HepG2 (cell line): ENCODE data around the gene SERAC1. TPM values are rescaled to one million over a fixed set of nuclear protein-coding genes. Genes with fewer than 3 reads are reported as not detected.

Experiments
- ATAC-seq: fragments of 200-7000 bp; cut with Tn5 transposase; 3 replicates; pipeline ENCODE4 v1.9.1; 2020; ENCODE audit warnings: mild to moderate bottlenecking, moderate library complexity
- BruUV-seq: library from RNA; stranded (reverse); fragments of 400-500 nt; replicated peaks from 2 replicates; lab custom pipeline; 2021; lab: Mats Ljungman, UMichigan
- CTCF ChIA-PET: fragments of 300-600 bp; formaldehyde crosslinking; extraction: SDS; loops from one replicate; lab custom pipeline; 2021; ENCODE audit warnings: low total read pairs, inconsistent platforms, low intra/inter-chr PET ratio; lab: Yijun Ruan, JAX
- POLR2A ChIA-PET: fragments of 350-600 bp; sonication (Branson Sonifier 250); formaldehyde crosslinking; loops from one replicate; lab custom pipeline; 2020; ENCODE audit warnings: antibody characterized with exemption, inconsistent platforms; lab: Yijun Ruan, JAX
- DNase-seq: peaks from one replicate; pipeline ENCODE4 v3.0.0-alpha.2; 2015; ENCODE audit warnings: low spot score
- FAIRE-seq: peaks from 3 replicates; lab custom pipeline; 2011; peaks lifted over from hg19 to GRCh38; lab: Jason Lieb, UNC
- H2AFZ ChIP-seq: one replicate; pipeline ENCODE4 v1.6.1; 2011; ENCODE audit warnings: low read length, inconsistent platforms
- H3K27ac ChIP-seq: fragments of 300-600 bp; 3 replicates; pipeline ENCODE4 v1.8.0; 2011; ENCODE audit warnings: mixed run types, mild to moderate bottlenecking, mixed read lengths, low read length, inconsistent platforms; ENCODE audit not compliant: insufficient read depth; ENCODE audit errors: extremely low read length
- H3K27me3 ChIP-seq, 2 experiments: fragments of 200-600 bp in 1 of 2; 2 replicates in 1 of 2; 3 replicates in 1 of 2; pipeline versions ENCODE4 v1.6.0 to v1.8.0; 2011; ENCODE audit warnings: low read length in 2 of 2, mild to moderate bottlenecking in 2 of 2, moderate library complexity in 2 of 2, inconsistent platforms in 1 of 2; ENCODE audit not compliant: insufficient read depth in 2 of 2, control insufficient read depth in 1 of 2
- H3K36me3 ChIP-seq, 2 experiments: fragments of 200-600 bp in 1 of 2; replicated peaks in 1 of 2; 2 replicates in 1 of 2; 3 replicates in 1 of 2; pipeline versions ENCODE4 v1.5.1 to v1.8.0; 2011; ENCODE audit warnings: low read length in 2 of 2, inconsistent platforms in 1 of 2; ENCODE audit not compliant: insufficient read depth in 2 of 2, control insufficient read depth in 1 of 2
- H3K4me1 ChIP-seq: 2 replicates; pipeline ENCODE4 v1.5.1; 2012; ENCODE audit warnings: low read length, inconsistent platforms; ENCODE audit not compliant: insufficient read depth
- H3K4me2 ChIP-seq: 2 replicates; pipeline ENCODE4 v1.6.0; 2011; ENCODE audit warnings: low read depth, low read length, inconsistent platforms
- H3K4me3 ChIP-seq, 3 experiments: fragments of 200-600 bp in 1 of 3; sonication (generic), shearing (Covaris generic) in 1 of 3; replicated peaks in 1 of 3; 2 replicates each; pipeline ENCODE4 v1.5.1; 2011 to 2016; ENCODE audit warnings: low read length in 3 of 3, inconsistent platforms in 2 of 3, low read depth in 2 of 3, mild to moderate bottlenecking in 2 of 3, control low read depth in 1 of 3, mixed read lengths in 1 of 3; ENCODE audit not compliant: insufficient read depth in 1 of 3
- H3K79me2 ChIP-seq: one replicate; pipeline ENCODE4 v1.6.1; 2011; ENCODE audit warnings: low read length, inconsistent platforms; ENCODE audit not compliant: insufficient read depth
- H3K9ac ChIP-seq: 2 replicates; pipeline ENCODE4 v1.6.0; 2011; ENCODE audit warnings: mild to moderate bottlenecking, low read depth, low read length, inconsistent platforms; ENCODE audit not compliant: insufficient read depth
- H3K9me3 ChIP-seq: 2 replicates; pipeline ENCODE4 v1.5.1; 2012; ENCODE audit warnings: mild to moderate bottlenecking, low read length
- H4K20me1 ChIP-seq: 2 replicates; pipeline ENCODE4 v1.6.0; 2011; ENCODE audit warnings: inconsistent platforms, mild to moderate bottlenecking, low read length, moderate library complexity; ENCODE audit not compliant: insufficient read depth
- CREM ChIP-seq, 2 experiments: sonication (generic) in 1 of 2; formaldehyde crosslinking in 1 of 2; IDR thresholded peaks; 2 replicates each; pipeline versions ENCODE4 v1.4.0 to v1.6.1; 2016 to 2020; ENCODE audit warnings: antibody characterized with exemption in 1 of 2, mild to moderate bottlenecking in 1 of 2, missing genetic modification reagents in 1 of 2
- ETV6 ChIP-seq: sonication (generic); formaldehyde crosslinking; conservative IDR thresholded peaks from 2 replicates; pipeline ENCODE4 v1.4.0; 2020; ENCODE audit warnings: missing genetic modification reagents
- HOMEZ ChIP-seq: IDR thresholded peaks from 2 replicates; pipeline ENCODE4 v1.6.1; 2016; ENCODE audit warnings: low read depth
- MLX ChIP-seq: IDR thresholded peaks from 2 replicates; pipeline ENCODE4 v1.6.1; 2016
- RARA ChIP-seq: IDR thresholded peaks from 2 replicates; pipeline ENCODE4 v1.6.1; 2016; ENCODE audit warnings: missing genetic modification reagents, missing compliant biosample characterization
- ZBTB40 ChIP-seq, 2 experiments: fragments of 450-650 bp in 1 of 2; sonication (generic) in 1 of 2; formaldehyde crosslinking in 1 of 2; IDR thresholded peaks; 2 replicates each; pipeline versions ENCODE4 v1.6.1 to v1.8.0; 2016 to 2022; ENCODE audit warnings: antibody characterized with exemption in 1 of 2, mild to moderate bottlenecking in 1 of 2, missing genetic modification reagents in 1 of 2
- ZFY ChIP-seq: sonication (generic); formaldehyde crosslinking; IDR thresholded peaks from 2 replicates; pipeline ENCODE4 v1.4.0; 2020; ENCODE audit warnings: missing genetic modification reagents
- ZNF234 ChIP-seq: sonication (generic); formaldehyde crosslinking; conservative IDR thresholded peaks from 2 replicates; pipeline ENCODE4 v1.5.1; 2020; ENCODE audit warnings: mild to moderate bottlenecking, missing genetic modification reagents
- ZNF382 ChIP-seq: sonication (generic); formaldehyde crosslinking; IDR thresholded peaks from 2 replicates; pipeline ENCODE4 v1.5.0; 2020; ENCODE audit warnings: missing genetic modification reagents, mild to moderate bottlenecking, borderline replicate concordance
- ZNF619 ChIP-seq: sonication (generic); formaldehyde crosslinking; IDR thresholded peaks from 2 replicates; pipeline ENCODE4 v1.4.0; 2020; ENCODE audit warnings: mild to moderate bottlenecking, missing genetic modification reagents
- WGBS: methylation state at CpG from one replicate; pipeline ENCODE4 v1.1.6; 2017; ENCODE audit warnings: low lambda C conversion rate; 5-methylcytosine and 5-hydroxymethylcytosine counted together
- in situ Hi-C: cut with HindIII; loops from 2 replicates; pipeline ENCODE4 v1.10.0; 2017; ENCODE audit warnings: low pct_unique_long_range_greater_than_20kb; ENCODE audit not compliant: extremely low pct_ligation_motif_present
- intact Hi-C: fragments of 100-400 bp; cut with micrococcal nuclease; formaldehyde crosslinking; loops from one replicate; pipeline ENCODE4 v1.10.0; 2022; ENCODE audit not compliant: unreplicated experiment
- polyA plus RNA-seq, 8 experiments: library from polyadenylated mRNA; depleted of rRNA in 3 of 8; stranded (reverse) in 7 of 8; unstranded in 1 of 8; fragments of >200 nt; fragmentation: Illumina TruSeq in 4 of 8; extraction: Trizol in 4 of 8; gene quantifications; 2 replicates each; pipeline versions ENCODE4 v1.2.1 to v1.2.3, GENCODE V29; 2011 to 2016; ENCODE audit warnings: low read depth in 4 of 8, missing spikeins in 1 of 8, mixed read lengths in 1 of 8; ENCODE audit not compliant: insufficient read depth in 1 of 8
- total RNA-seq, 5 experiments: library from RNA; depleted of rRNA; stranded (reverse); fragments of >200 nt; fragmentation: Illumina TruSeq; extraction: Trizol; gene quantifications; 2 replicates each; pipeline ENCODE4 v1.2.3, GENCODE V29; 2016; ENCODE audit warnings: low read depth in 1 of 5

Gene SERAC1
- total and polyA plus RNA-seq, 2 of the 13 experiments (the other 11 are each of a cell fraction or from before 2014, with no cell fraction given): 4.5 to 8.1 TPM

GRCh38 chr6:158076548-158076947 lies 91.5 kb downstream of the SERAC1 start:
- FAIRE-seq (no peak), DNase-seq (no peak), ATAC-seq (no peak)
- ChIA-PET CTCF (no interaction called here), POLR2A (no interaction called here)
- TF ChIP-seq ZNF619 (CRISPR knock-in tag) (no peak), MLX (CRISPR knock-in tag) (no peak), RARA (CRISPR knock-in tag) (no peak), ETV6 (no peak), CREM (IDR thresholded peaks at IDR 0.05) (no peak), CREM (CRISPR knock-in tag; IDR thresholded peaks at IDR 0.05) (no peak), ZNF234 (CRISPR knock-in tag) (no peak), ZFY (CRISPR knock-in tag) (no peak), ZNF382 (CRISPR knock-in tag) (no peak), HOMEZ (CRISPR knock-in tag) (no peak), ZBTB40 (IDR thresholded peaks at IDR 0.05) (no peak), ZBTB40 (CRISPR knock-in tag; IDR thresholded peaks at IDR 0.05) (no peak)
- 99% methylated on average over 18 of the region's 18 CpGs for WGBS
- H3K36me3 ChIP-seq: peaks cover 51 to 86% of the 10 kb centered on the region in 2 experiments
- no peaks in the 10 kb centered on the region for H3K79me2 ChIP-seq
- no peaks in the 10 kb centered on the region for H4K20me1 ChIP-seq
- H3K9me3 ChIP-seq: no peaks in the 10 kb centered on the region
- H3K4me3 ChIP-seq: no peak overlapping the region
- no TSS peak for BruUV-seq
- intact Hi-C loops (loop anchor here (10.0 kb wide), 1 partner anchor 122 kb away; no protein-coding TSS in a partner anchor), in situ Hi-C loops (no loop called here)
- no peak overlapping the region for H3K27ac ChIP-seq
- no peak overlapping the region for H3K9ac ChIP-seq
- no peak overlapping the region for H2AFZ ChIP-seq
- H3K4me1 ChIP-seq: peaks cover 10% of the 10 kb centered on the region
- no peaks in the 10 kb centered on the region for H3K27me3 ChIP-seq
- H3K4me2 ChIP-seq: no peak overlapping the region
